ENCODE results near the gene DNAJB4.
"Not testable (repeated sequence)": the region's sequence is repeated elsewhere in the genome, so short reads cannot be mapped to it uniquely, and the experiment has no call there.

DNAJB4 gene

GRCh38 chr1:78061825-78062523 is 57.2 kb downstream of the DNAJB4 start:
- DNase-seq (ENCODE audit: low read depth in 2 of 3, low spot score in 2 of 3), result no peak

GRCh38 chr1:78064886-78065285 is 60.1 kb downstream of the DNAJB4 start:
- not testable (repeated sequence) for DNase-seq (ENCODE audit: low read depth in 2 of 3, low spot score in 2 of 3)

Measured in activated CD8-positive, alpha-beta memory T cell treated with anti-CD3 and anti-CD28 coated beads for 48 hours (primary cell).